Thoracic aorta (tissue), 2 donors: Measurements from ENCODE around the gene ZNF154. TPM values are rescaled to one million over a fixed set of nuclear protein-coding genes. Genes with fewer than 3 reads are reported as not detected.

Experiments
- ATAC-seq: fragments of 150-250 bp; one replicate; pipeline ENCODE4 v1.8.0; 2017; ENCODE audit warnings: low read depth; ENCODE audit not compliant: insufficient number of reproducible peaks, low FRiP score
- DNase-seq: peaks from one replicate; pipeline ENCODE4 v3.0.0-alpha.2; 2020; ENCODE audit warnings: low spot score
- H3K27ac ChIP-seq, 2 donors: fragments of 200-600 bp; sonication (generic); 1 replicate in 1 of 2; 2 replicates in 1 of 2; pipeline ENCODE4 v1.5.1; 2016; ENCODE audit warnings: mild to moderate bottlenecking in 2 of 2, moderate library complexity in 2 of 2
- H3K27me3 ChIP-seq: fragments of 200-600 bp; sonication (generic); replicated peaks from 2 replicates; pipeline ENCODE4 v1.6.0; 2016; ENCODE audit warnings: mild to moderate bottlenecking; ENCODE audit not compliant: insufficient read depth
- H3K36me3 ChIP-seq: fragments of 200-600 bp; sonication (generic); one replicate; pipeline ENCODE4 v1.5.1; 2016
- H3K4me1 ChIP-seq, 2 donors: fragments of 200-600 bp; sonication (generic); 1 replicate in 1 of 2; 2 replicates in 1 of 2; pipeline versions ENCODE4 v1.5.1 to v1.6.0; 2016; ENCODE audit warnings: low read depth in 2 of 2, mild to moderate bottlenecking in 1 of 2; ENCODE audit not compliant: control insufficient read depth in 1 of 2
- H3K4me3 ChIP-seq: fragments of 200-600 bp; sonication (generic); 2 replicates; pipeline ENCODE4 v1.5.1; 2016; ENCODE audit warnings: mild to moderate bottlenecking
- H3K9me3 ChIP-seq: fragments of 200-600 bp; sonication (generic); 2 replicates; pipeline ENCODE4 v1.5.1; 2016
- total RNA-seq, 2 donors: library from RNA; depleted of rRNA; stranded (reverse); fragments of >200 nt; gene quantifications; one replicate each; pipeline versions ENCODE4 v1.1.0 to v1.2.3, GENCODE V29; 2016
- TF ChIP-seq, protein P1 (sequence below): fragments of 200-600 bp; sonication (generic); IDR thresholded peaks from one replicate; pipeline ENCODE4 v1.5.1; 2019; ENCODE audit warnings: antibody characterized with exemption

The ZNF154 gene
- total RNA-seq, 2 donors from 2014 or later: 3.0 to 3.2 TPM

DNA sequence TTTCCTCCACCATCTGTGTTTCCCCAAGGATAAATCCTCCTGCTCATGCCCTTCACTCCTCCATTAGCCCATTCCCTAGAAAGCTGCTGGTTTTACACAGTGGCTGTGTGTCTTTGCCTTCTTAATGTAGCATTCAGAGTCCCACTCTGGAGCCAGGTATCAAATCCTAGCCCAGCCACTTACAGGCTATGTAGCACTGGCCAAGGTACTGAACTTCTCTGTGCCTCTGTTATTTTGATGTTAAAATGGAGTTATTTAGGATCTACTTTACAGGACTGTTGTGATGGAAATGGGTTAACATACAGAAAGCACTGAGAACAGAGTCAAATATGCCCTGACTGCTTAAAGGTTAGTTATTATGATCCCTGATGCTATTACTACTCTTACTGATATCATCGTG, 41.8 kb downstream of the ZNF154 start:
- H3K36me3 ChIP-seq: no peaks in the 10 kb centered on the region
- peaks cover 4 to 5% of the 10 kb centered on the region in 2 donors for H3K4me1 ChIP-seq
- H3K9me3 ChIP-seq: no peaks in the 10 kb centered on the region
- no peak for DNase-seq
- no peak overlapping the region for H3K27ac ChIP-seq
- H3K4me3 ChIP-seq: no peak overlapping the region
- TF ChIP-seq, protein P1, sequence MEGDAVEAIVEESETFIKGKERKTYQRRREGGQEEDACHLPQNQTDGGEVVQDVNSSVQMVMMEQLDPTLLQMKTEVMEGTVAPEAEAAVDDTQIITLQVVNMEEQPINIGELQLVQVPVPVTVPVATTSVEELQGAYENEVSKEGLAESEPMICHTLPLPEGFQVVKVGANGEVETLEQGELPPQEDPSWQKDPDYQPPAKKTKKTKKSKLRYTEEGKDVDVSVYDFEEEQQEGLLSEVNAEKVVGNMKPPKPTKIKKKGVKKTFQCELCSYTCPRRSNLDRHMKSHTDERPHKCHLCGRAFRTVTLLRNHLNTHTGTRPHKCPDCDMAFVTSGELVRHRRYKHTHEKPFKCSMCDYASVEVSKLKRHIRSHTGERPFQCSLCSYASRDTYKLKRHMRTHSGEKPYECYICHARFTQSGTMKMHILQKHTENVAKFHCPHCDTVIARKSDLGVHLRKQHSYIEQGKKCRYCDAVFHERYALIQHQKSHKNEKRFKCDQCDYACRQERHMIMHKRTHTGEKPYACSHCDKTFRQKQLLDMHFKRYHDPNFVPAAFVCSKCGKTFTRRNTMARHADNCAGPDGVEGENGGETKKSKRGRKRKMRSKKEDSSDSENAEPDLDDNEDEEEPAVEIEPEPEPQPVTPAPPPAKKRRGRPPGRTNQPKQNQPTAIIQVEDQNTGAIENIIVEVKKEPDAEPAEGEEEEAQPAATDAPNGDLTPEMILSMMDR: no peak
- no peak for ATAC-seq
- H3K27me3 ChIP-seq: no peaks in the 10 kb centered on the region

DNA sequence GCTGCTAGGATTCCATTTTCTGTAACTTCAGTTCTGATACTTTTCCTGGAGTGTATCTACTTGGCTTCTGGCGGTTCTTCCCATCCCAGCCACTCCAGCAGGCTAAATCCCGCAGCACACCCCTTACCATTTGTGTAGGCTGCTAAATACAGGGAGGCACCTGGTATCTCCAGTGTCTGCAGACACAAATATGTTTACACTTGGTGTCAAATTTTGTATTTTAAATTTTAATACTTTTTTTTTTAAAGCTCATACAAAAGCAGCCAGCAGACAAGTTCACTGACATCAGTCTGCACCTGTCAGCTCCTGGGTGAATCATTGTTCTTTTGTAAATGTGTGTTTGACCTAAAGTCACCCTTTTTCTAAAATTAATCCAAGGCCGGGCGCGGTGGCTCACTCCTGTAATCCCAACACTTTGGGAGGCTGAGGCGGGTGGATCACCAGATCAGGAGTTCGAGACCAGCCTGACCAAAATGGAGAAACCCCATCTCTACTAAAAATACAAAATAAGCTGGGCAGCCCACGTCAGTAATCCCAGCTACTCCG, 43.7 kb downstream of the ZNF154 start:
- no peak overlapping the region for H3K27ac ChIP-seq
- DNase-seq (no peak), ATAC-seq (no peak)
- no peaks in the 10 kb centered on the region for H3K27me3 ChIP-seq
- H3K4me1 ChIP-seq: peaks cover 4 to 5% of the 10 kb centered on the region in 2 donors
- H3K4me3 ChIP-seq: no peak overlapping the region
- H3K9me3 ChIP-seq: no peaks in the 10 kb centered on the region
- TF ChIP-seq, protein P1: no peak
- H3K36me3 ChIP-seq: no peaks in the 10 kb centered on the region

DNA sequence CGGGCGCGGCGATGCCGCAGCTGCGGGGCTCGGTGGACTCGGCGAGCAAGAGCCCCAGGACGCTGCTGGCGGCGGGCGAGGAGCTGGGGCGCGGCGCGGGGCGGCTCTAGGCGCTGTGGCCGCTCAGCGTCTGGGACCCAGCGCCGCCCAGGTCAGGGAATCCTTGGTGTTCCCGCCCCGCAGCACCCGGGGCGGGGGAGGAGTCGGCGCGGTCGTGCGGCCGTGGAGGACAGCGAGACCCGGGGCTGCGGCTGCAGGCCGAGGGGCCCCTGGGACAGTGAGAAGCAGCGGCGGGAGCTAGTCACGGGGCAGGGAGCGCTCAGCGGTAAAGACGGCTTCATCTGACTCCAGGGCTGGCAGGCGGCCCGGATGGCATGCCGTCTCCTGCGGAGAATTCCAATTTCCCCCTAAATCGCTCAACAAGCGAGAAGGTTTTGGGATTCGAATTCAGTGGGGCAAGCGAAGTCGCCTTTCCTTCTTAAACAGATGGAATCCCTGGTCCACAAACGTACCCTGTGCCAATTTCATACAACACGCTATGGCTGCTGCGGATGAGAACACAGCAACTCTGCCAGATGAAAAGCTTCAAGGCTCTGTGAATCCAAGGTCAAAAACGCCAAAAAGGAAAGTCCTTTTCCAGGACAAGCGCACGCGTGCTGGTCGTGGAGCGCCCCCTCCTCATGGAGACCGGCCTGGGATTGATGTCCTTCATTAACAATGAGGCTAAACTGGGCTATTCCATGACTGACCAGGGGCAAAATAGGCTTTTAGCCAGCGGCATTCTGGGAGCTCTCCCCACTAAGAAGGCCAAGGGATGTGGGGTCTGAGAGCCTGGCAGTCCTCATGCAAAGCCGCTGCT, 44.5 kb downstream of the ZNF154 start:
- DNase-seq: no peak
- Histone ChIP-seq H3K4me3 (peak overlapping the region; percentile 72), H3K36me3 (no peaks in the 10 kb centered on the region), H3K9me3 (no peaks in the 10 kb centered on the region), H3K27me3 (no peaks in the 10 kb centered on the region), H3K4me1 (peaks cover 4 to 5% of the 10 kb centered on the region in 2 donors), H3K27ac (peak overlapping the region in 1 of 2 donors; percentile 14)
- ATAC-seq: no peak
- TF ChIP-seq, protein P1: no peak

DNA sequence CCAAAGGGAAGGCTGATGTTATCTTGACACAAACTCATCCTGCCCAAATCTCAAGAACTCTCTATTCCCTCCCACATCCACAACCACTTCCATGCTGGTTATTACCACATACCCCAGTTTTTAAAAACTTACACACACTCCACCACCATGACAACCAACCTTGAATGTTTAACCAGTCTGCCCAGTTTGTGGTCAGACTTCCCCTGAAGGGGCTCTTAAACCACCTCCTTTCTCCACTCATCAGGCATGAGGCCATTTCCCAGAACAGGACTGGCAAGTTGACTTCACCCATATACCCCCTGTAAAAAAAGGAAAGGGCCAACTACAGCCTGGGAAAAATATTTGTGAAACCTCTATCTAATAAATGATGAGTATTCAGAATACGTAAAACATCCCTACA, 52.7 kb downstream of the ZNF154 start:
- TF ChIP-seq, protein P1: no peak
- Histone ChIP-seq H3K4me3 (no peak overlapping the region), H3K4me1 (no peaks in the 10 kb centered on the region), H3K36me3 (no peaks in the 10 kb centered on the region), H3K9me3 (no peaks in the 10 kb centered on the region), H3K27ac (no peak overlapping the region), H3K27me3 (no peaks in the 10 kb centered on the region)
- no peak for DNase-seq
- ATAC-seq: no peak

DNA sequence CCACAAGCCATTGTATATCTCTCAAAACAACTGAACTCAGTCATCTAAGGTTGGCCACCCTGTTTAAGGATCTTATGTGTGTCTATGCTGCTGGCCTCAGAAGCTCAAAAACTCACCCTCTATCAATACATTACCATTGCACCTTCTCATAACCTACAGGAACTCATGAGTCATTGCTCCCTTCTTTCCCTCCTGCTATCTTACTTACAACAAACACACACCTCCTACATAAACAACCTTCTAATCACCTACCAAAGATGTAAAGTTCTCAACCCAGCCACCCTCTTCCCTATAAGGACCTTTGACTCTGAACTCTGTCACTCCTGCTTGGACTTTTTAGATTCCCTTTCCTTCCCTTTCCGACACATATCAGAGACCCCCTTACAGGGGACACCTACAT, 53.6 kb downstream of the ZNF154 start:
- no peak overlapping the region for H3K27ac ChIP-seq
- no peaks in the 10 kb centered on the region for H3K9me3 ChIP-seq
- no peaks in the 10 kb centered on the region for H3K36me3 ChIP-seq
- no peaks in the 10 kb centered on the region for H3K4me1 ChIP-seq
- ATAC-seq (no peak), DNase-seq (no peak)
- no peak overlapping the region for H3K4me3 ChIP-seq
- H3K27me3 ChIP-seq: no peaks in the 10 kb centered on the region
- TF ChIP-seq, protein P1: no peak
